HUES64 (cell line): ENCODE data around the gene CXCL5.
"Not testable (repeated sequence)": the region's sequence is repeated elsewhere in the genome, so short reads cannot be mapped to it uniquely, and the experiment has no call there.

Experiments used
- H3K27ac ChIP-seq: 2 replicates; pipeline ENCODE4 v1.7.0; 2013; ENCODE audit warnings: low read depth, low read length, inconsistent platforms
- H3K27me3 ChIP-seq: 2 replicates; pipeline ENCODE4 v1.6.1; 2013; ENCODE audit warnings: mild to moderate bottlenecking, low read length; ENCODE audit not compliant: insufficient read depth
- H3K36me3 ChIP-seq: 2 replicates; pipeline ENCODE4 v1.6.1; 2013; ENCODE audit warnings: mild to moderate bottlenecking, low read length; ENCODE audit not compliant: insufficient read depth
- H3K4me1 ChIP-seq: 2 replicates; pipeline ENCODE4 v1.6.1; 2013; ENCODE audit warnings: mild to moderate bottlenecking, low read length, moderate library complexity; ENCODE audit not compliant: insufficient read depth
- H3K4me3 ChIP-seq: 2 replicates; pipeline ENCODE4 v1.5.1; 2013; ENCODE audit warnings: mild to moderate bottlenecking, low read length, moderate library complexity
- H3K9ac ChIP-seq: 2 replicates; pipeline ENCODE4 v1.6.1; 2013; ENCODE audit warnings: mild to moderate bottlenecking, low read depth, low read length
- H3K9me3 ChIP-seq: 2 replicates; pipeline ENCODE4 v1.6.1; 2013; ENCODE audit warnings: low read depth, low read length; ENCODE audit not compliant: insufficient read depth
- WGBS: fragments of 150-250, 120-280 bp; methylation state at CpG from one replicate; pipeline ENCODE4 v1.1.7; 2013; ENCODE audit warnings: missing lambda C conversion rate; 5-methylcytosine and 5-hydroxymethylcytosine counted together

CXCL5 gene

GRCh38 chr4:73990988-73991741 is 7.3 kb downstream of the CXCL5 start:
- H3K27ac ChIP-seq = no peak overlapping the region
- H3K9ac ChIP-seq = no peak overlapping the region
- H3K27me3 ChIP-seq = no peaks in the 10 kb centered on the region
- H3K9me3 ChIP-seq = no peaks in the 10 kb centered on the region
- H3K4me3 ChIP-seq = no peak overlapping the region
- peaks cover 15% of the 10 kb centered on the region for H3K4me1 ChIP-seq
- 97% methylated on average over 7 of the region's 9 CpGs for WGBS
- H3K36me3 ChIP-seq = no peaks in the 10 kb centered on the region

- no peaks in the 10 kb centered on the region for H3K9me3 ChIP-seq
- no peaks in the 10 kb centered on the region for H3K36me3 ChIP-seq
- 95% methylated on average over 4 of the region's 5 CpGs for WGBS
Measured at GRCh38 chr4:73989928-73990327, 8.5 kb downstream of the CXCL5 start.

GRCh38 chr4:73989031-73989430 is 9.4 kb downstream of the CXCL5 start:
- no peaks in the 10 kb centered on the region for H3K9me3 ChIP-seq
- H3K27me3 ChIP-seq = no peaks in the 10 kb centered on the region
- H3K36me3 ChIP-seq = no peaks in the 10 kb centered on the region
- no peak overlapping the region for H3K27ac ChIP-seq
- 95% methylated on average over 2 of the region's 3 CpGs for WGBS
- H3K4me1 ChIP-seq = peaks cover 29% of the 10 kb centered on the region
- no peak overlapping the region for H3K4me3 ChIP-seq
- H3K9ac ChIP-seq = no peak overlapping the region

More at GRCh38 chr4:73989928-73990327, 8.5 kb downstream of the CXCL5 start:
- Histone ChIP-seq H3K9ac (no peak overlapping the region), H3K27me3 (no peaks in the 10 kb centered on the region), H3K4me3 (no peak overlapping the region), H3K27ac (no peak overlapping the region), H3K4me1 (peaks cover 20% of the 10 kb centered on the region)

GRCh38 chr4:73988061-73988460 is 10.4 kb downstream of the CXCL5 start, which contains the start of gene PPBP:
Gene PPBP, minus strand, starts transcription at chr4:73988190. Its CDS starts 87 bp downstream, at chr4:73988103.
- H3K4me1 ChIP-seq = peaks cover 30% of the 10 kb centered on the region
- H3K36me3 ChIP-seq = no peaks in the 10 kb centered on the region
- no peak within 1 kb of the TSS for H3K27ac ChIP-seq
- 98% methylated on average over 2 of the region's 2 CpGs for WGBS
- H3K4me3 ChIP-seq = no peak within 1 kb of the TSS
- no peaks in the 10 kb centered on the region for H3K27me3 ChIP-seq
- no peak within 1 kb of the TSS for H3K9ac ChIP-seq
- no peaks in the 10 kb centered on the region for H3K9me3 ChIP-seq

GRCh38 chr4:73985528-73985852 is 13.0 kb downstream of the CXCL5 start:
- H3K9me3 ChIP-seq = no peaks in the 10 kb centered on the region
- peak overlapping the region; percentile 52 for H3K9ac ChIP-seq
- H3K27ac ChIP-seq = peak overlapping the region; percentile 95
- H3K36me3 ChIP-seq = no peaks in the 10 kb centered on the region
- no peak overlapping the region for H3K4me3 ChIP-seq
- WGBS = 6% methylated on average over 1 of the region's 1 CpG
- H3K4me1 ChIP-seq = peaks cover 40% of the 10 kb centered on the region
- H3K27me3 ChIP-seq = no peaks in the 10 kb centered on the region

- Histone ChIP-seq H3K4me1 (peaks cover 37% of the 10 kb centered on the region), H3K27ac (peak overlapping the region; percentile 95), H3K9ac (no peak overlapping the region), H3K9me3 (no peaks in the 10 kb centered on the region), H3K27me3 (no peaks in the 10 kb centered on the region), H3K36me3 (no peaks in the 10 kb centered on the region), H3K4me3 (no peak overlapping the region)
- 66% methylated on average over 4 of the region's 4 CpGs for WGBS
Measured at GRCh38 chr4:73984736-73985527, 13.5 kb downstream of the CXCL5 start.

GRCh38 chr4:73981175-73981574 is 17.3 kb downstream of the CXCL5 start:
- H3K9ac ChIP-seq = not testable (repeated sequence)
- H3K4me1 ChIP-seq = peaks cover 31% of the 10 kb centered on the region

GRCh38 chr4:73979407-73979957 is 19.0 kb downstream of the CXCL5 start:
- Histone ChIP-seq H3K27me3 (no peaks in the 10 kb centered on the region), H3K9me3 (no peaks in the 10 kb centered on the region), H3K36me3 (no peaks in the 10 kb centered on the region), H3K4me1 (peaks cover 17% of the 10 kb centered on the region; the same call in 1 of the 2 replicates), H3K4me3 (no peak overlapping the region), H3K9ac (no peak overlapping the region), H3K27ac (no peak overlapping the region)
- WGBS = 77% methylated on average over 3 of the region's 3 CpGs

More at GRCh38 chr4:73981175-73981574, 17.3 kb downstream of the CXCL5 start:
- H3K27me3 ChIP-seq, H3K27ac ChIP-seq, H3K36me3 ChIP-seq, H3K9me3 ChIP-seq, H3K4me3 ChIP-seq: not testable (repeated sequence)
- 78% methylated on average over 7 of the region's 7 CpGs for WGBS

- Histone ChIP-seq H3K27ac (no peak overlapping the region), H3K4me3 (no peak overlapping the region)
Measured at GRCh38 chr4:73978886-73979285, 19.6 kb downstream of the CXCL5 start.

GRCh38 chr4:73976716-73977115 is 21.8 kb downstream of the CXCL5 start:
- no peaks in the 10 kb centered on the region for H3K27me3 ChIP-seq
- H3K9ac ChIP-seq = no peak overlapping the region
- H3K27ac ChIP-seq = no peak overlapping the region
- H3K9me3 ChIP-seq = no peaks in the 10 kb centered on the region
- H3K36me3 ChIP-seq = no peaks in the 10 kb centered on the region
- H3K4me1 ChIP-seq = peaks cover 8% of the 10 kb centered on the region; the same call in 1 of the 2 replicates
- H3K4me3 ChIP-seq = no peak overlapping the region
- WGBS = 93% methylated on average over 4 of the region's 4 CpGs

More at GRCh38 chr4:73978886-73979285, 19.6 kb downstream of the CXCL5 start:
- Histone ChIP-seq H3K9ac (no peak overlapping the region), H3K4me1 (peaks cover 11% of the 10 kb centered on the region; the same call in 1 of the 2 replicates), H3K36me3 (no peaks in the 10 kb centered on the region), H3K9me3 (no peaks in the 10 kb centered on the region), H3K27me3 (no peaks in the 10 kb centered on the region)

GRCh38 chr4:73976217-73976616 is 22.3 kb downstream of the CXCL5 start:
- H3K27me3 ChIP-seq = no peaks in the 10 kb centered on the region
- H3K36me3 ChIP-seq = no peaks in the 10 kb centered on the region
- H3K9me3 ChIP-seq = no peaks in the 10 kb centered on the region
- H3K27ac ChIP-seq = no peak overlapping the region
- 87% methylated on average over 2 of the region's 2 CpGs for WGBS
- peaks cover 4% of the 10 kb centered on the region; the same call in 1 of the 2 replicates for H3K4me1 ChIP-seq
- H3K4me3 ChIP-seq = no peak overlapping the region
- no peak overlapping the region for H3K9ac ChIP-seq
